Testis (tissue), 3 donors: ENCODE data around the gene CP. TPM values are rescaled to one million over a fixed set of nuclear protein-coding genes. Genes with fewer than 3 reads are reported as not detected.
"Not testable (repeated sequence)": the region's sequence is repeated elsewhere in the genome, so short reads cannot be mapped to it uniquely, and the experiment has no call there.

ENCODE experiments used
- DNase-seq: peaks from one replicate; pipeline ENCODE4 v3.0.0-alpha.2; 2019
- H3K27ac ChIP-seq, 2 donors: fragments of 200-600 bp; sonication (generic); one replicate each; pipeline ENCODE4 v1.5.1; 2019
- H3K27me3 ChIP-seq: fragments of 200-600 bp; sonication (generic); one replicate; pipeline ENCODE4 v1.5.1; 2019
- H3K36me3 ChIP-seq: fragments of 200-600 bp; sonication (generic); one replicate; pipeline ENCODE4 v1.5.1; 2017; ENCODE audit warnings: low read depth; ENCODE audit errors: missing control alignments
- H3K4me1 ChIP-seq: fragments of 200-600 bp; sonication (generic); one replicate; pipeline ENCODE4 v1.5.1; 2019
- H3K4me3 ChIP-seq, 2 donors: fragments of 200-600 bp; sonication (generic); one replicate each; pipeline ENCODE4 v1.5.1; 2017 to 2019
- H3K9me3 ChIP-seq: fragments of 200-600 bp; sonication (generic); one replicate; pipeline ENCODE4 v1.5.1; 2017
- POLR2A ChIP-seq: fragments of 450-650 bp; IDR thresholded peaks from one replicate; pipeline ENCODE4 v1.6.1; 2017; ENCODE audit warnings: antibody characterized with exemption, mild to moderate bottlenecking, moderate library complexity
- WGBS, 2 donors: methylation state at CpG; one replicate each; pipeline ENCODE4 v1.1.5; 2018; 5-methylcytosine and 5-hydroxymethylcytosine counted together
- intact Hi-C: fragments of 100-400 bp; cut with DNase I; formaldehyde crosslinking; loops from one replicate; pipeline ENCODE4 v1.15.1; 2023; ENCODE audit warnings: low total_unique reads
- polyA plus RNA-seq: library from polyadenylated mRNA; stranded (reverse); fragments of 350-450 nt; fragmentation: Illumina TruSeq; extraction: RNeasy Lipid Tissue Mini Kit (QIAGEN cat#74804); gene quantifications from one replicate; pipeline ENCODE4 v1.2.3, GENCODE V29; 2014; ENCODE audit warnings: low read depth, low replicate concordance; ENCODE audit not compliant: insufficient read depth
- total RNA-seq, 2 donors: library from RNA; depleted of rRNA; stranded (reverse); fragments of >200 nt; gene quantifications; one replicate each; pipeline ENCODE4 v1.2.3, GENCODE V29; 2016
- TF ChIP-seq, protein P1 (sequence below), 3 experiments: fragments of 450-650 bp in 2 of 3; fragments of 200-600 bp in 1 of 3; sonication (generic) in 1 of 3; IDR thresholded peaks; one replicate each; pipeline ENCODE4 v1.5.1; 2016 to 2019; ENCODE audit warnings: antibody characterized with exemption in 3 of 3, mild to moderate bottlenecking in 2 of 3, moderate library complexity in 1 of 3

Gene CP
- total and polyA plus RNA-seq, 3 donors from 2014 or later = 6.1 to 13.8 (median 10.3) TPM

- 58 to 61% methylated on average over 6 of the region's 6 CpGs for WGBS, 2 donors
- no peaks in the 10 kb centered on the region for H3K27me3 ChIP-seq
- H3K4me3 ChIP-seq = no peak overlapping the region
- no peaks in the 10 kb centered on the region for H3K4me1 ChIP-seq
- peak overlapping the region in 1 of 2 donors; percentile 10 for H3K27ac ChIP-seq
- intact Hi-C loops = no loop called here
- H3K9me3 ChIP-seq = no peaks in the 10 kb centered on the region
- no peaks in the 10 kb centered on the region for H3K36me3 ChIP-seq
- TF ChIP-seq POLR2A = no peak
- TF ChIP-seq, protein P1, sequence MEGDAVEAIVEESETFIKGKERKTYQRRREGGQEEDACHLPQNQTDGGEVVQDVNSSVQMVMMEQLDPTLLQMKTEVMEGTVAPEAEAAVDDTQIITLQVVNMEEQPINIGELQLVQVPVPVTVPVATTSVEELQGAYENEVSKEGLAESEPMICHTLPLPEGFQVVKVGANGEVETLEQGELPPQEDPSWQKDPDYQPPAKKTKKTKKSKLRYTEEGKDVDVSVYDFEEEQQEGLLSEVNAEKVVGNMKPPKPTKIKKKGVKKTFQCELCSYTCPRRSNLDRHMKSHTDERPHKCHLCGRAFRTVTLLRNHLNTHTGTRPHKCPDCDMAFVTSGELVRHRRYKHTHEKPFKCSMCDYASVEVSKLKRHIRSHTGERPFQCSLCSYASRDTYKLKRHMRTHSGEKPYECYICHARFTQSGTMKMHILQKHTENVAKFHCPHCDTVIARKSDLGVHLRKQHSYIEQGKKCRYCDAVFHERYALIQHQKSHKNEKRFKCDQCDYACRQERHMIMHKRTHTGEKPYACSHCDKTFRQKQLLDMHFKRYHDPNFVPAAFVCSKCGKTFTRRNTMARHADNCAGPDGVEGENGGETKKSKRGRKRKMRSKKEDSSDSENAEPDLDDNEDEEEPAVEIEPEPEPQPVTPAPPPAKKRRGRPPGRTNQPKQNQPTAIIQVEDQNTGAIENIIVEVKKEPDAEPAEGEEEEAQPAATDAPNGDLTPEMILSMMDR (IDR thresholded peaks at IDR 0.05) = no peak
- DNase-seq = no peak
Observed at GRCh38 chr3:149223461-149223820, 1.8 kb upstream of the CP start.

DNA sequence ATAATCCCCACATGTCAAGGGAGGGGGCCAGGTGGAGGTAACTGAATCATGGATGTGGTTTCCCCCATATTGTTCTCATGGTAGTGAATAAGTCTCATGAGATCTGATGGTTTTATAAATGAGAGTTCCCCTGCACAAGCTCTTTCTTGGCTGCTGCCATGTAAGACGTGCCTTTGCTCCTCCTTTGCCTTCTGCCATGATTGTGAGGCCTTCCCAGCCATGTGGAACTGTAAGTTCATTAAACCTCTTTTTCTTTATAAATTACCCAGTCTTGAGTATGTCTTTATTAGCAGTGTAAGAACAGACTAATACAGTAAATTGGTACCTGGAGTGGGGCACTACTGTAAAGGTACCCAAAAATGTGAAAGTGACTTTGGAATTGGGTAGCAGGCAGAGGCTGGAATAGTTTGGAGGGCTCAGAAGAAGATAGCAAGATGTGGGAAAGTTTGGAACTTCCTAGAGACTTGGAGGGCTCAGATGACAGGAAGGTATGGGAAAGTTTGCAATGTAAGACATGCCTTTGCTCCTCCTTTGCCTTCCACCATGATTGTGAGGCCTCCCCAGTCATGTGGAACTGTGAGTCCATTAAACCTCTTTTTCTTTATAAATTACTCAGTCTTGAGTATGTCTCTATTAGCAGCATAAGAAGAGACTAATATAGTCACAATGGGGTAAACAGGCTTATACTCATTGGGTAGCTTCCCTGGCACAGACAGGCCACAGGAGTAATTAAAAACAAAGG lies 2.1 kb downstream of the CP start:
- H3K27ac ChIP-seq, DNase-seq, H3K36me3 ChIP-seq, H3K4me1 ChIP-seq, H3K4me3 ChIP-seq, H3K9me3 ChIP-seq, H3K27me3 ChIP-seq, intact Hi-C loops: not testable (repeated sequence)
- 79 to 100% methylated on average over 1 of the region's 1 CpG for WGBS, 2 donors

- no peaks in the 10 kb centered on the region for H3K9me3 ChIP-seq
- no peaks in the 10 kb centered on the region for H3K36me3 ChIP-seq
- H3K27ac ChIP-seq = no peak overlapping the region
- no peak for DNase-seq
- H3K4me3 ChIP-seq = no peak overlapping the region
- no peaks in the 10 kb centered on the region for H3K27me3 ChIP-seq
- intact Hi-C loops = no loop called here
- no peaks in the 10 kb centered on the region for H3K4me1 ChIP-seq
- TF ChIP-seq POLR2A = no peak
- TF ChIP-seq, protein P1 (IDR thresholded peaks at IDR 0.05) = no peak
- 85 to 95% methylated on average over 5 of the region's 5 CpGs for WGBS, 2 donors
Observed at GRCh38 chr3:149217347-149217746, 4.3 kb downstream of the CP start.

GRCh38 chr3:149216193-149216869 lies 5.3 kb downstream of the CP start:
- intact Hi-C loops = no loop called here
- Histone ChIP-seq H3K9me3 (no peaks in the 10 kb centered on the region), H3K27ac (no peak overlapping the region), H3K4me1 (no peaks in the 10 kb centered on the region), H3K27me3 (no peaks in the 10 kb centered on the region), H3K4me3 (no peak overlapping the region), H3K36me3 (no peaks in the 10 kb centered on the region)
- WGBS, 2 donors = 69 to 84% methylated on average over 4 of the region's 4 CpGs
- DNase-seq = no peak
- no peak for TF ChIP-seq POLR2A
- TF ChIP-seq, protein P1 (IDR thresholded peaks at IDR 0.05) = no peak

GRCh38 chr3:149215515-149215914 lies 6.1 kb downstream of the CP start:
- no peaks in the 10 kb centered on the region for H3K36me3 ChIP-seq
- H3K27ac ChIP-seq = no peak overlapping the region
- DNase-seq = no peak
- H3K4me3 ChIP-seq = no peak overlapping the region
- intact Hi-C loops = no loop called here
- no peaks in the 10 kb centered on the region for H3K27me3 ChIP-seq
- H3K9me3 ChIP-seq = no peaks in the 10 kb centered on the region
- no peaks in the 10 kb centered on the region for H3K4me1 ChIP-seq
- TF ChIP-seq, protein P1 (IDR thresholded peaks at IDR 0.05) = no peak
- TF ChIP-seq POLR2A = no peak
- WGBS, 2 donors = 60 to 71% methylated on average over 2 of the region's 2 CpGs
